Sigmoid colon (tissue), 7 donors: Measurements from ENCODE around the gene DIAPH2. TPM values are rescaled to one million over a fixed set of nuclear protein-coding genes. Genes with fewer than 3 reads are reported as not detected.

Source experiments
- DNase-seq: peaks from one replicate; pipeline ENCODE4 v3.0.0-alpha.2; 2019
- H3K27ac ChIP-seq, 4 donors: fragments of 200-600 bp; sonication (generic); one replicate each; pipeline ENCODE4 v1.5.1; 2016 to 2019; ENCODE audit warnings: mild to moderate bottlenecking in 1 of 4
- H3K27me3 ChIP-seq, 3 donors: fragments of 200-600 bp; sonication (generic); one replicate each; pipeline ENCODE4 v1.5.1; 2019; ENCODE audit warnings: mild to moderate bottlenecking in 1 of 3
- H3K36me3 ChIP-seq, 4 donors: fragments of 200-600 bp; sonication (generic); one replicate each; pipeline ENCODE4 v1.5.1; 2016 to 2019
- H3K4me1 ChIP-seq, 4 donors: fragments of 200-600 bp; sonication (generic); one replicate each; pipeline ENCODE4 v1.5.1; 2017 to 2019
- H3K4me3 ChIP-seq, 4 donors: fragments of 200-600 bp; sonication (generic); one replicate each; pipeline ENCODE4 v1.5.1; 2017 to 2019; ENCODE audit warnings: mild to moderate bottlenecking in 2 of 4, moderate library complexity in 1 of 4
- H3K9me3 ChIP-seq, 4 donors: fragments of 200-600 bp in 3 of 4; sonication (generic) in 3 of 4; one replicate each; pipeline versions ENCODE4 v1.5.1 to v1.6.1; 2013 to 2019
- CTCF ChIP-seq, 4 experiments: fragments of 450-650 bp in 3 of 4; fragments of 200-600 bp in 1 of 4; IDR thresholded peaks; one replicate each; pipeline ENCODE4 v1.5.1; 2016 to 2019; ENCODE audit warnings: antibody characterized with exemption in 4 of 4, mild to moderate bottlenecking in 3 of 4, moderate library complexity in 2 of 4
- EP300 ChIP-seq, 4 donors: sonication (generic); formaldehyde crosslinking; IDR thresholded peaks; one replicate each; pipeline ENCODE4 v1.6.1; 2017; ENCODE audit warnings: antibody characterized with exemption in 4 of 4
- POLR2A ChIP-seq, 2 donors: fragments of 450-650 bp; IDR thresholded peaks; one replicate each; pipeline ENCODE4 v1.6.1; 2016; ENCODE audit warnings: antibody characterized with exemption in 2 of 2, mild to moderate bottlenecking in 2 of 2, moderate library complexity in 2 of 2
- POLR2AphosphoS5 ChIP-seq, 4 donors: sonication (generic); formaldehyde crosslinking; IDR thresholded peaks; one replicate each; pipeline ENCODE4 v1.6.1; 2017; ENCODE audit warnings: antibody characterized with exemption in 4 of 4
- WGBS, 2 donors: extraction: QIAGEN DNeasy Blood & Tissue Kit; methylation state at CpG; one replicate each; pipeline ENCODE4 v1.1.7; 2013; 5-methylcytosine and 5-hydroxymethylcytosine counted together
- intact Hi-C: fragments of 100-400 bp; cut with DNase I; formaldehyde crosslinking; loops from one replicate; pipeline ENCODE4 v1.15.1; 2023
- polyA plus RNA-seq, 3 donors: library from polyadenylated mRNA; stranded (reverse); fragments of 200-250 nt; gene quantifications; one replicate each; pipeline ENCODE4 v1.2.3, GENCODE V29; 2013
- total RNA-seq, 4 donors: library from RNA; depleted of rRNA; stranded (reverse); fragments of >200 nt; gene quantifications; one replicate each; pipeline ENCODE4 v1.1.0, GENCODE V29; 2016
- donor health status: healthy with polysubstance abuse.
- donor health status: Bipolar disorder and iron deficiency.
- donor health status: healthy.

The DIAPH2 gene
- total and polyA plus RNA-seq, 7 donors = 6.6 to 31.3 (median 21.7) TPM

GRCh38 chrX:96683997-96684338, 674 bp upstream of the DIAPH2 start:
- H3K4me1 ChIP-seq = peaks cover 0 to 5% (median 0%) of the 10 kb centered on the region in 4 donors
- WGBS, 2 donors = 12 to 24% methylated on average over 8 of the region's 8 CpGs
- H3K4me3 ChIP-seq = peak overlapping the region; percentile 60 to 75 (median 74)
- intact Hi-C loops = loop anchor here (10.0 kb wide), 1 partner anchor 309 kb away; no protein-coding TSS in a partner anchor
- H3K27ac ChIP-seq = peak overlapping the region; percentile 82 to 84 (median 83)
- DNase-seq = no peak
- H3K9me3 ChIP-seq = no peaks in the 10 kb centered on the region
- no peaks in the 10 kb centered on the region for H3K27me3 ChIP-seq
- no peak for TF ChIP-seq CTCF (IDR thresholded peaks at IDR 0.05)
- TF ChIP-seq EP300 (IDR thresholded peaks at IDR 0.05) = no peak
- TF ChIP-seq POLR2A (IDR thresholded peaks at IDR 0.05) = no peak
- TF ChIP-seq POLR2AphosphoS5 (IDR thresholded peaks at IDR 0.05) = no peak
- no peaks in the 10 kb centered on the region for H3K36me3 ChIP-seq

- TF ChIP-seq EP300 (IDR thresholded peaks at IDR 0.05) (no peak), POLR2AphosphoS5 (IDR thresholded peaks at IDR 0.05) (no peak), CTCF (IDR thresholded peaks at IDR 0.05) (no peak), POLR2A (IDR thresholded peaks at IDR 0.05) (no peak)
- no peaks in the 10 kb centered on the region for H3K36me3 ChIP-seq
- H3K4me1 ChIP-seq = peaks cover 0 to 14% (median 0%) of the 10 kb centered on the region in 4 donors
- peak overlapping the region; percentile 82 to 84 (median 83) for H3K27ac ChIP-seq
- H3K27me3 ChIP-seq = no peaks in the 10 kb centered on the region
- 0% methylated on average over 38 of the region's 38 CpGs for WGBS, 2 donors
- DNase-seq = peak; percentile 68
- H3K4me3 ChIP-seq = peak overlapping the region; percentile 60 to 75 (median 74)
- intact Hi-C loops = loop anchor here (10.0 kb wide), 1 partner anchor 311 kb away; no protein-coding TSS in a partner anchor
- H3K9me3 ChIP-seq = no peaks in the 10 kb centered on the region
These were observed 813 bp downstream of the DIAPH2 start for GRCh38 chrX:96685210-96686099.

- no peak overlapping the region for H3K27ac ChIP-seq
- no peaks in the 10 kb centered on the region for H3K9me3 ChIP-seq
- H3K36me3 ChIP-seq = no peaks in the 10 kb centered on the region
- 94 to 95% methylated on average over 2 of the region's 2 CpGs for WGBS, 2 donors
- intact Hi-C loops = loop anchor here (10.0 kb wide), 1 partner anchor 313 kb away; no protein-coding TSS in a partner anchor
- no peaks in the 10 kb centered on the region for H3K27me3 ChIP-seq
- no peak overlapping the region for H3K4me3 ChIP-seq
- peaks cover 0 to 14% (median 0%) of the 10 kb centered on the region in 4 donors for H3K4me1 ChIP-seq
- TF ChIP-seq POLR2A (IDR thresholded peaks at IDR 0.05) = no peak
- no peak for TF ChIP-seq EP300 (IDR thresholded peaks at IDR 0.05)
- no peak for TF ChIP-seq POLR2AphosphoS5 (IDR thresholded peaks at IDR 0.05)
- TF ChIP-seq CTCF (IDR thresholded peaks at IDR 0.05) = no peak
- DNase-seq = no peak
These were observed 3.1 kb downstream of the DIAPH2 start for GRCh38 chrX:96687776-96688175.

GRCh38 chrX:96688789-96689188, 4.1 kb downstream of the DIAPH2 start:
- Histone ChIP-seq H3K27me3 (no peaks in the 10 kb centered on the region), H3K4me1 (peaks cover 0 to 14% (median 0%) of the 10 kb centered on the region in 4 donors), H3K4me3 (no peak overlapping the region), H3K9me3 (no peaks in the 10 kb centered on the region), H3K36me3 (no peaks in the 10 kb centered on the region), H3K27ac (no peak overlapping the region)
- 83 to 93% methylated on average over 4 of the region's 4 CpGs for WGBS, 2 donors
- no peak for DNase-seq
- TF ChIP-seq POLR2A (IDR thresholded peaks at IDR 0.05) (no peak), EP300 (IDR thresholded peaks at IDR 0.05) (no peak), CTCF (IDR thresholded peaks at IDR 0.05) (no peak), POLR2AphosphoS5 (IDR thresholded peaks at IDR 0.05) (no peak)
- intact Hi-C loops = loop anchor here (10.0 kb wide), 1 partner anchor 314 kb away; no protein-coding TSS in a partner anchor
